ENCODE data around the gene DENND1A.

- no peak for TF ChIP-seq CTCF (IDR thresholded peaks at IDR 0.05)
- no peak for TF ChIP-seq GABPB1 (CRISPR knock-in tag; IDR thresholded peaks at IDR 0.05)
- no peak for TF ChIP-seq SP1 (CRISPR knock-in tag; conservative IDR thresholded peaks at IDR 0.05)
- no peak for TF ChIP-seq IRF1 (CRISPR knock-in tag; IDR thresholded peaks at IDR 0.05)
- no peak for TF ChIP-seq NR1H2 (CRISPR knock-in tag; IDR thresholded peaks at IDR 0.05)
- no peak for TF ChIP-seq ZBTB43 (CRISPR knock-in tag; IDR thresholded peaks at IDR 0.05)
- TF ChIP-seq MLX (CRISPR knock-in tag; IDR thresholded peaks at IDR 0.05) = no peak
- TF ChIP-seq MYBL2 (CRISPR knock-in tag; IDR thresholded peaks at IDR 0.05) = no peak
- TF ChIP-seq CREM (CRISPR knock-in tag; IDR thresholded peaks at IDR 0.05) = no peak
- TF ChIP-seq ELF4 (CRISPR knock-in tag; IDR thresholded peaks at IDR 0.05; ENCODE audit: low read depth) = no peak
- no peak for TF ChIP-seq CREB1 (CRISPR knock-in tag; IDR thresholded peaks at IDR 0.05)
- no peak for TF ChIP-seq NFYB (CRISPR knock-in tag; conservative IDR thresholded peaks at IDR 0.05; ENCODE audit: low read depth)
Observed at GRCh38 chr9:123568691-123569688, 360.9 kb downstream of the DENND1A start.
